Measurements from ENCODE around the gene MS4A12.
"Not testable (repeated sequence)": the region's sequence is repeated elsewhere in the genome, so short reads cannot be mapped to it uniquely, and the experiment has no call there.

MS4A12 gene

DNA sequence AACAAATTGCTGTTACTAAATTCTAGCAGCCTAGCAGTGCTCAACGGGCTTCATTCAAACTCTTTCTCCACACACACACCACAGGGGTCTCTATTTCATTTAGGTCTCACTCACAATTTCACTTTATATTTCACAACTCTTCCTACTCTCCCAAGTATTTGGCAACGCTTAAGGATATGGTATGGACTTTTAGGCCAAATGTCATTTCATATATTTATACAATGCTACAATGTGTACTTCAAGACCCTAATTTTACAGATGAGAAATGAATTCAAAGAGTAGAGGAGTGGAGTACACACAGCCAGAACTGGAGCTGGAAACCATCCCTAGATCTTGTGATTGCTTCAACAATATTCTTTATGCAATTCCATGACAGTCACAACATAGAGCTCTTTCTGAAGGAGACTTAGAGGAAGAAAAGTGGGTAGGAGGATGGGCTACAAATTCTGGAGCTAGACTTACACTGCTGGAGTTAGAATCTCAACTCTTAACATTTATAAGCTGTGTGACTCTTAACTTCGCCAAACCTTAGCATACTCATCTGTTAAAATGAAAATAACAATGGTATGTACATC lies 20.2 kb downstream of the MS4A12 start:
- DNase-seq (ENCODE audit: low read depth in 2 of 2): no peak

DNA sequence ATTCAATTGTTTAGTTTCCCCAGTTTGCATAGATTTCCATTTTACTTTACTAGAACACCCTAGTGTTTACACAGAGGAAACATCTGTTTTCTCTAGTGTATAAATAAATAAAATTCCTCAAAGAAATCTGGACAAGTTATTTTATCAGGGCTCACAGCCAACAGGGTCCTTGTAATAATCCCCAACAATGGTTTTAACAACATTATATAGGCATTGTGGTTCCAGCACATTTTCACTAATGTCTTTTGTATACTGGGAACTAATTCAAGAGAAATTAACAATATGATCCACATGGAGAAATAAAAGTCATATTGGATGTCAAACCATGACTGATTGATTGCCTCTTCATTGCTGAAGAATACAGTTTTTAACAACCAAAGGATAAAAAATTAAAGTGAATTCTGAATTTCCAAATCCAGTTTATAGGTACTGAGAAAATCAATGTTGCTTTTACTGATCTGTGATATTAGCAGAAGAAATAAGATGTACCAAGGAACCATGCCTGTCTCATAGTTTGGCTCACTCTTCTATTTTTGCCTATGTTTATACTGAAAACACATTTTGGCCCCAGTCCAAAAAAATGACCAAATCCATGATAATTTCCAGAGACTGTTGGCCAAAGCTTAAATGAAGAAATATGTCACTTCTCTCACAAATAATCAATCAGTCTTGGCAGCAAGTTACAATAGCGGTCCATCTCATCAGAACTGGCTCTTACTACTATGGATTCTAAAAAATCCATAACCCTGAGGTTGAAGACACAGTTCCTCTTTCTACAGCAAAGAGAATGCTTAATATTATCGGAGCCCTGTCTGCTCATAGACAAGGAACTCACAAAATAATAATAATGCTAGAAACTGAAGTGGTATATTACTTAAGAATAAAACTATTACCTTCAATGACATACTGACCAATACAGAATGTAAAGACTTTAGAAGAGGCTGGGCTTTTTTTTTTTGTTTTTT lies 21.2 kb downstream of the MS4A12 start:
- no peak for DNase-seq (ENCODE audit: low read depth in 2 of 2)

DNA sequence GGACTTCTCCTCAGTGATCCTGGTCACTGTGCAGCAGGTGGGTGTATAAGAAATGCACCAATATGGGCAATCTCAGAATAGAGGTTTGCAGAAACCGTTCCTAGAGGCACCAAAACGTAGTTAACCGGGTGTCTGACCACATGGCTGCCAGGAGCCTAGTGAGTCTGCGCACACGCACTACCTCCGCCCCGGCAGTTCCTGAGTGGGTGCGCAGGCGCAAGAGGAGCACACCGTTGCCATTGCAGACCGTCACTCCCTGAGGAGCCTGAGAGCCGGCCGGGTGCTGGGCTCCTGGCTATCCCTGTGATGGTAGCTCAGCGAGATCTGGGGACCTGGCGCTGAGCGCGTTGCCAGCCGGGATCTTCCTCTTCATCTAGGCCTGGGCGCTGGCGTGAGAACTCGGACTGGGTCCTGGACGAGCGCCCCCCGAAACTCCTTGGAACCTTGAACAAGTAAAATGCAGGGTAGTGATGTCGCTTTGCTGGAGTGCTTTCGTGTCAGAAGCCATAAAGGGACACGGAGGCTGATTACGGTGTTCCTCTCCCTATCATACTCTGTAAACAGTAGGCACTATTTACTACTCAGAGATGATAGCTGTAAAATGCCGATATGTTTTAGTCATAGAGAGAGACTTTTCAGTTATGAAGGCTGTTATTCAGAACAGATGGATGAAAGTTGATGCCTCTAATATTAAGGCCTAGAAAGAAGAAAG lies 22.7 kb downstream of the MS4A12 start, which contains the start of gene MS4A13:
TSS of gene MS4A13 (plus strand) at position 249 of the 712 bp plus-strand sequence. CDS start 2,692 bp downstream, outside the sequence.
- no peak for DNase-seq (ENCODE audit: low read depth in 2 of 2)

DNA sequence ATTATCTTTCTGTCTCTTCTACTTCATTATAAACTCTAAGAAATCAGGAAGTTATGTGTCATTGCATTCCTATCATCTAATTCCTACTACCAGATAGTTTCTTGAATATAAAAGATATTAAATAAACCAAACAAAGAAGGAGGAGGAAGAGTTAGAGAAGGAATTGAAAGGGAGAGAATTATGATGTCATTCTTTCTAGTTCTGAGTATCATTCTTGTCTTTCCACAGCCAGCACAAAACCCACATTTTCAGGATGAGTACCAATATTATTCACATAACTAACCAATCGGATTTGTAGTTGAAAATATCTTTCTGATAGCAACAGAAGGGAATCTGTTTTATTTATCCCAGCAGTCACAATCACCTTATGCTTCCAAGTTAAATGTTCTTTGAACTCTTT lies 35.9 kb downstream of the MS4A12 start:
- DNase-seq (ENCODE audit: low read depth in 2 of 2): no peak

DNA sequence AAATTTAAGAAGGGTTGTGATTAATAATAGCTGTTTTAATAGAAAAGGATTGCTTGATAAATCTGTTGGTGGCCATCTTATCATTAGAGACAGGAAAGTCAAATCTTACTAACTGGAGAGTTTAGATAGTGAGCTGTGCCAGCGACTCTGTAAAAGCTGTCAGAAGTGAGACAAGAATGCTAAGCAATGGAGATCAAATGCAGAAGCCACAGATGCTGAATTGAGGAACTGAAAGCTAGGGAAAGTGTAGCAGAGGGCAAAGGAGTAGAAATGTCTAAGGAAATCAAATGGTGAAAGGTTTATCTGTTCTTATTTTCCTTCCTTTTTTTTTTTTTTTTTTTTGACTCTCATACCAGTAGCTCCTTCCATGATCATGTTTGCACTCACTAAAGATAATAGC lies 36.4 kb downstream of the MS4A12 start:
- no peak for DNase-seq (ENCODE audit: low read depth in 2 of 2)

DNA sequence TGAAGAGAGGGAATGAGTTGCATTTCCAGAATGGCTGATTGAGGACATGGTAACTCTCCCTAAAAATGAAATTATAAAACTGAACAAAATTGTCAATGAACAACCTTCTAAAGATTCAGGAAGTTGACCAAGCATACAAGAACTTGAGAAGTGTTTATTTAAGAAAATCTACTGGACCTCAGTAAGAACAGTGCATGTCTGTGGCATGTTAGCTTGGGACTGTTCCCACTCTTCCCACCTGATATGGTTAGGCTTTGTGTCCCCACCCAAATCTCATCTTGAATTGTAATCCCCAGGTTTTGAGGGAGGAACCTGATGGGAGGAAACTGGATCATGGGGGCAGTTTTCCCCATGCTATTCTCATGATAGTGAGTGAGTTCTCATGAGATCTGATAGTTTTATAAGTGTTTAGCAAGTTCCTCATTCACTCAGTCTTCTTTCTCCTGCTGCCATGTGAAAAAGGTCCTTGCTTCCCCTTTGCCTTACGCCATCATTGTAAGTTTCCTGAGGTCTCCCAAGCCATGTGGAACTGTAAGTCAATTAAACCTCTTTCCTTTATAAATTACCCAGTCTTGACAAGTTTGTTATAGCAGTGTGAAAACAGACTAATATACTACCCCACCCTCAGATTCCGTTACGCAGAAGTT lies 38.0 kb downstream of the MS4A12 start:
- DNase-seq (ENCODE audit: low read depth in 2 of 2): no peak

DNA sequence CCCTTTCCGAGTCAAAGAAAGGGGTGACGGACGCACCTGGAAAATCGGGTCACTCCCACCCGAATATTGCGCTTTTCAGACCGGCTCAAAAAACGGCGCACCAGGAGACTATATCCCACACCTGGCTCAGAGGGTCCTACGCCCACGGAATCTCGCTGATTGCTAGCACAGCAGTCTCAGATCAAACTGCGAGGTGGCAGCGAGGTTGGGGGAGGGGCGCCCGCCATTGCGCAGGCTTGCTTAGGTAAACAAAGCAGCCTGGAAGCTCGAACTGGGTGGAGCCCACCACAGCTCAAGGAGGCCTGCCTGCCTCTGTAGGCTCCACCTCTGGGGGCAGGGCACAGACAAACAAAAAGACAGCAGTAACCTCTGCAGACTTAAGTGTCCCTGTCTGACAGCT lies 39.8 kb downstream of the MS4A12 start:
- DNase-seq (ENCODE audit: low read depth in 2 of 2): not testable (repeated sequence)

DNA sequence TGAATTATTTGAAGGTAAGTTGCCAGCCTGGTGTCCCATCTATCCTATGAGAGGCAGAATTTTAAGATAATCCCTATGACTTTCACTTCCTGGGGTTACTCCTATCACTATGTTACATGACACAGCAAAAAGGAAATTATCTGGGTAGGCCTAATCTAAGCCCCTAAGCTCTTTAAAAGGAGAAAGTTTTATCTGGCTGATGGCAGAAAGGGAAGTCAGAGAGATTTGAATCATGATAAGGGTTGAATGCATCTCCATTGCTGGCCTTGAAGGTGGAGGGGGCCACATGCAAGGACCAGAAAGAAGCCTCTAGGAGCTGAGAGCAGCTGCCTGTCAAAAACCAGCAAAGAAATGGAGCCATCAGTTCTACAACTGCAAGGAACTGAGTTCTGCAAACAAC lies 46.0 kb downstream of the MS4A12 start:
- not testable (repeated sequence) for DNase-seq (ENCODE audit: low read depth in 2 of 2)

DNA sequence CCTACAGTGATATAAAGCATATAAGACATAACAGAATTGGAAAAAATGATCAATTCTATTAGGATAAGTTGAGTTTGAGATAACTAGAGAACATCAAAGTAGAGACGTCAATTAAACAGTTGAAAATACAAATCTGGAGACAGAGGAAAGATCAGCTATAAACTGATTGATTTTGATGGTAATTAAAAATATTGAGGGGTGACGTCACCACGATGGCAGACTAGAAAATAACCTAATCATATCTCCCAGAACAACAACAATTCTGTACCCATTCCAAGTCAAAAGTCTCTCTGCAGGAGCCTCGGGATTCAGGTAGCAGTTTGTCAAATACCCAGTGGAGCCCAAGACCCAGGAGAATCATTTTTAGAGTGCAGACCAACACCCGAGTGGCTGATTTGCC lies 51.5 kb downstream of the MS4A12 start:
- no peak for DNase-seq (ENCODE audit: low read depth in 2 of 2)

Measured in stimulated activated CD4-positive, alpha-beta T cell treated with anti-CD3 and anti-CD28 coated beads, Interleukin-12 subunit alpha, Interleukin-12 subunit beta, amount 100 ng/mL, for 24 hours (primary cell).